BJ (cell line): ENCODE results near the gene GLI3. TPM values are rescaled to one million over a fixed set of nuclear protein-coding genes. Genes with fewer than 3 reads are reported as not detected.

ENCODE experiments used
- CTCF ChIA-PET: fragments of 350-600 bp; formaldehyde crosslinking; extraction: SDS; loops from one replicate; lab custom pipeline; 2021; ENCODE audit warnings: antibody characterized with exemption, inconsistent platforms; lab: Yijun Ruan, JAX
- POLR2A ChIA-PET: fragments of 300-600 bp; sonication (Branson Sonifier 250); formaldehyde crosslinking; extraction: SDS; loops from one replicate; lab custom pipeline; 2021; ENCODE audit warnings: antibody characterized with exemption; lab: Charles Lee
- DNase-seq: peaks from one replicate; pipeline ENCODE4 v3.0.0-alpha.2; 2011; ENCODE audit warnings: low read depth
- H3K27me3 ChIP-seq: 2 replicates; pipeline ENCODE4 v1.6.0; 2011; ENCODE audit warnings: low read length; ENCODE audit not compliant: control insufficient read depth, insufficient read depth
- H3K36me3 ChIP-seq: 2 replicates; pipeline ENCODE4 v1.5.1; 2011; ENCODE audit warnings: low read length; ENCODE audit not compliant: control insufficient read depth, insufficient read depth
- H3K4me3 ChIP-seq: 2 replicates; pipeline ENCODE4 v1.5.1; 2011; ENCODE audit warnings: low read depth, mild to moderate bottlenecking, control low read depth, low read length
- CTCF ChIP-seq: IDR thresholded peaks from 2 replicates; pipeline ENCODE4 v1.5.1; 2011; ENCODE audit warnings: low read depth, mild to moderate bottlenecking, control low read depth, inconsistent platforms, low read length, moderate library complexity; ENCODE audit not compliant: insufficient read depth
- polyA plus RNA-seq: library from polyadenylated mRNA; depleted of rRNA; stranded (reverse); fragments of >200 nt; gene quantifications from 2 replicates; pipeline ENCODE4 v1.2.3, GENCODE V29; 2011

Gene GLI3
- polyA plus RNA-seq, 1 experiment = 5.1 TPM

GRCh38 chr7:42026622-42027197 is 210.3 kb downstream of the GLI3 start:
- H3K36me3 ChIP-seq = peaks cover 13% of the 10 kb centered on the region
- POLR2A ChIA-PET = no interaction called here
- TF ChIP-seq CTCF = no peak
- no peak for DNase-seq
- no peak overlapping the region for H3K4me3 ChIP-seq
- CTCF ChIA-PET = interaction anchor here (0.9 to 1.6 kb wide), 3 partner anchors 12 to 86 kb away, joined by 3 to 4 read pairs (median 3); no protein-coding TSS in a partner anchor
- no peaks in the 10 kb centered on the region for H3K27me3 ChIP-seq

- POLR2A ChIA-PET = no interaction called here
- Histone ChIP-seq H3K36me3 (peaks cover 13% of the 10 kb centered on the region), H3K27me3 (no peaks in the 10 kb centered on the region), H3K4me3 (no peak overlapping the region)
- CTCF ChIA-PET = interaction anchor here (0.9 to 1.6 kb wide), 6 partner anchors 9 to 85 kb away, joined by 3 to 6 read pairs (median 3); no protein-coding TSS in a partner anchor
- TF ChIP-seq CTCF = no peak
- DNase-seq = no peak
Measured at GRCh38 chr7:42025635-42026375, 211.2 kb downstream of the GLI3 start.

- no peak for DNase-seq
- Histone ChIP-seq H3K36me3 (peaks cover 13% of the 10 kb centered on the region), H3K27me3 (no peaks in the 10 kb centered on the region), H3K4me3 (no peak overlapping the region)
- TF ChIP-seq CTCF = no peak
- CTCF ChIA-PET = interaction anchor here (0.6 to 1.6 kb wide), 3 partner anchors 10 to 1047 kb away, joined by 3 to 6 read pairs (median 3); no protein-coding TSS in a partner anchor
- POLR2A ChIA-PET = no interaction called here
Measured at GRCh38 chr7:42024537-42024936, 212.5 kb downstream of the GLI3 start.

- Histone ChIP-seq H3K4me3 (no peak overlapping the region), H3K27me3 (no peaks in the 10 kb centered on the region), H3K36me3 (peaks cover 13% of the 10 kb centered on the region)
- DNase-seq = no peak
- TF ChIP-seq CTCF = no peak
- POLR2A ChIA-PET = no interaction called here
- CTCF ChIA-PET = interaction anchor here (1.1 kb wide), 1 partner anchor 13 kb away, joined by 3 read pairs; no protein-coding TSS in a partner anchor
Measured at GRCh38 chr7:42023262-42023661, 213.7 kb downstream of the GLI3 start.

GRCh38 chr7:42022791-42023190 is 214.2 kb downstream of the GLI3 start:
- no peak for TF ChIP-seq CTCF
- POLR2A ChIA-PET = no interaction called here
- peaks cover 13% of the 10 kb centered on the region for H3K36me3 ChIP-seq
- no peak overlapping the region for H3K4me3 ChIP-seq
- CTCF ChIA-PET = interaction anchor here (1.1 kb wide), 1 partner anchor 12 kb away, joined by 3 read pairs; no protein-coding TSS in a partner anchor
- H3K27me3 ChIP-seq = no peaks in the 10 kb centered on the region
- DNase-seq = no peak
